ENCODE data around the gene CHST6. TPM values are rescaled to one million over a fixed set of nuclear protein-coding genes. Genes with fewer than 3 reads are reported as not detected.

Gene CHST6
- total RNA-seq, 4 donors from 2014 or later, result 0.13 to 0.29 (median 0.22) TPM; not detected in 1

GRCh38 chr16:75475420-75475847, 19.8 kb downstream of the CHST6 start:
- 31 to 38% methylated on average over 2 of the region's 2 CpGs for WGBS, 2 donors

GRCh38 chr16:75472908-75473877, 22.0 kb downstream of the CHST6 start:
- no peak overlapping the region for H3K27ac ChIP-seq
- TF ChIP-seq CTCF (IDR thresholded peaks at IDR 0.05) (no peak), POLR2A (IDR thresholded peaks at IDR 0.05) (no peak)
- H3K4me1 ChIP-seq, result peaks cover 0 to 5% of the 10 kb centered on the region in 2 donors
- intact Hi-C loops (cut with DNase I), result loop anchor here (5.0 to 10.0 kb wide), 2 partner anchors 82 to 289 kb away; partner anchors contain the start of gene TMEM231
- 94% methylated on average over 17 of the region's 17 CpGs for WGBS, 2 donors
- H3K27me3 ChIP-seq, result no peaks in the 10 kb centered on the region
- no peak overlapping the region for H3K4me3 ChIP-seq (replicated peaks in 1 of 3)
- H3K36me3 ChIP-seq, result no peaks in the 10 kb centered on the region
- no peak for DNase-seq
- no peaks in the 10 kb centered on the region for H3K9me3 ChIP-seq

More at GRCh38 chr16:75475420-75475847, 19.8 kb downstream of the CHST6 start:
- no peaks in the 10 kb centered on the region for H3K9me3 ChIP-seq
- no peaks in the 10 kb centered on the region for H3K36me3 ChIP-seq
- no peak overlapping the region for H3K4me3 ChIP-seq (replicated peaks in 1 of 3)
- H3K27me3 ChIP-seq, result no peaks in the 10 kb centered on the region
- peak; percentile 29 to 32 for DNase-seq
- H3K4me1 ChIP-seq, result peaks cover 0 to 5% of the 10 kb centered on the region in 2 donors
- H3K27ac ChIP-seq, result no peak overlapping the region
- TF ChIP-seq POLR2A (IDR thresholded peaks at IDR 0.05) (no peak), CTCF (IDR thresholded peaks at IDR 0.05) (no peak)
- intact Hi-C loops (cut with DNase I), result loop anchor here (2.0 to 10.0 kb wide), 2 partner anchors 35 to 79 kb away; partner anchors contain the start of gene TMEM231

- H3K9me3 ChIP-seq, result no peaks in the 10 kb centered on the region
- H3K27me3 ChIP-seq, result no peaks in the 10 kb centered on the region
- H3K36me3 ChIP-seq, result no peaks in the 10 kb centered on the region
- H3K27ac ChIP-seq, result no peak overlapping the region
- TF ChIP-seq CTCF (IDR thresholded peaks at IDR 0.05) (peak; percentile 11 to 85 (median 68)), POLR2A (IDR thresholded peaks at IDR 0.05) (no peak)
- H3K4me1 ChIP-seq, result no peaks in the 10 kb centered on the region
- peak; percentile 61 to 65 for DNase-seq
- no peak overlapping the region for H3K4me3 ChIP-seq (replicated peaks in 1 of 3)
- intact Hi-C loops (cut with DNase I), result loop anchor here (5.0 to 10.0 kb wide), 2 partner anchors 83 to 290 kb away; partner anchors contain the start of gene TMEM231
- WGBS, 2 donors, result 14 to 16% methylated on average over 9 of the region's 10 CpGs
Measured at GRCh38 chr16:75471723-75472633, 23.3 kb downstream of the CHST6 start.

DNA sequence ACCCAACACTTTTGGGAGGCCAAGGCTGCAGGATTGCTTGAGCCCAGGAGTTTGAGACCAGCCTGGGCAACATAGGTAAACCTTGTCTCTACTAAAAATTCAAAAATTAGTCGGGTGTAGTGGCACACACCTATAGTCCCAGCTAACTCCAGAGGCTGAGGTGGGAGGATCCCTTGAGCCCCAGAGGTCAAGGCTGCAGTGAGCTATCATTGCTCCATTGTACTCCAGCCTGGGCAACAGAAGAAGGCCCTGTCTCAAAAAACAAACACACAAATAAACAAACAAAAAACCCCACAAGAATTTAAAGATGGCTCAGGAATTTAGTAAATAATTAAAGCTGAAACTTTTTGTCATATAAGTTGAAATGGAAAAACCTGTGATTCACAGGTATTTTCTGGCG, 28.5 kb downstream of the CHST6 start:
- TF ChIP-seq CTCF (IDR thresholded peaks at IDR 0.05) (no peak), POLR2A (IDR thresholded peaks at IDR 0.05) (no peak)
- no peak overlapping the region for H3K27ac ChIP-seq
- H3K9me3 ChIP-seq, result no peaks in the 10 kb centered on the region
- no peak overlapping the region for H3K4me3 ChIP-seq (replicated peaks in 1 of 3)
- no peak for DNase-seq
- WGBS, 2 donors, result 82 to 84% methylated on average over 2 of the region's 2 CpGs
- H3K27me3 ChIP-seq, result no peaks in the 10 kb centered on the region
- intact Hi-C loops (cut with DNase I), result no loop called here
- H3K36me3 ChIP-seq, result no peaks in the 10 kb centered on the region
- peaks cover 6 to 11% of the 10 kb centered on the region in 2 donors for H3K4me1 ChIP-seq
